Measurements from ENCODE around the gene NF2. TPM values are rescaled to one million over a fixed set of nuclear protein-coding genes. Genes with fewer than 3 reads are reported as not detected.
"Not testable (repeated sequence)": the region's sequence is repeated elsewhere in the genome, so short reads cannot be mapped to it uniquely, and the experiment has no call there.

Gene NF2
- total RNA-seq, 1 donor from 2014 or later = 110 TPM

GRCh38 chr22:29593923-29594322 lies 9.5 kb upstream of the NF2 start:
- TF ChIP-seq, protein P1, sequence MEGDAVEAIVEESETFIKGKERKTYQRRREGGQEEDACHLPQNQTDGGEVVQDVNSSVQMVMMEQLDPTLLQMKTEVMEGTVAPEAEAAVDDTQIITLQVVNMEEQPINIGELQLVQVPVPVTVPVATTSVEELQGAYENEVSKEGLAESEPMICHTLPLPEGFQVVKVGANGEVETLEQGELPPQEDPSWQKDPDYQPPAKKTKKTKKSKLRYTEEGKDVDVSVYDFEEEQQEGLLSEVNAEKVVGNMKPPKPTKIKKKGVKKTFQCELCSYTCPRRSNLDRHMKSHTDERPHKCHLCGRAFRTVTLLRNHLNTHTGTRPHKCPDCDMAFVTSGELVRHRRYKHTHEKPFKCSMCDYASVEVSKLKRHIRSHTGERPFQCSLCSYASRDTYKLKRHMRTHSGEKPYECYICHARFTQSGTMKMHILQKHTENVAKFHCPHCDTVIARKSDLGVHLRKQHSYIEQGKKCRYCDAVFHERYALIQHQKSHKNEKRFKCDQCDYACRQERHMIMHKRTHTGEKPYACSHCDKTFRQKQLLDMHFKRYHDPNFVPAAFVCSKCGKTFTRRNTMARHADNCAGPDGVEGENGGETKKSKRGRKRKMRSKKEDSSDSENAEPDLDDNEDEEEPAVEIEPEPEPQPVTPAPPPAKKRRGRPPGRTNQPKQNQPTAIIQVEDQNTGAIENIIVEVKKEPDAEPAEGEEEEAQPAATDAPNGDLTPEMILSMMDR (IDR thresholded peaks at IDR 0.05; ENCODE audit: insufficient read depth, low read length, poor library complexity, severe bottlenecking) = no peak
- Histone ChIP-seq H3K4me3 (ENCODE audit: low read depth, low read length) (no peak overlapping the region), H3K27me3 (ENCODE audit: control insufficient read depth, insufficient read depth, low read length) (no peaks in the 10 kb centered on the region), H3K36me3 (ENCODE audit: control insufficient read depth, insufficient read depth, low read length) (no peaks in the 10 kb centered on the region)
- no peak for DNase-seq (ENCODE audit: low read depth)

- DNase-seq (ENCODE audit: low read depth); H3K36me3 ChIP-seq (ENCODE audit: control insufficient read depth, insufficient read depth, low read length); H3K27me3 ChIP-seq (ENCODE audit: control insufficient read depth, insufficient read depth, low read length); H3K4me3 ChIP-seq (ENCODE audit: low read depth, low read length): not testable (repeated sequence)
Observed at GRCh38 chr22:29594447-29594846, 9.0 kb upstream of the NF2 start.

DNA sequence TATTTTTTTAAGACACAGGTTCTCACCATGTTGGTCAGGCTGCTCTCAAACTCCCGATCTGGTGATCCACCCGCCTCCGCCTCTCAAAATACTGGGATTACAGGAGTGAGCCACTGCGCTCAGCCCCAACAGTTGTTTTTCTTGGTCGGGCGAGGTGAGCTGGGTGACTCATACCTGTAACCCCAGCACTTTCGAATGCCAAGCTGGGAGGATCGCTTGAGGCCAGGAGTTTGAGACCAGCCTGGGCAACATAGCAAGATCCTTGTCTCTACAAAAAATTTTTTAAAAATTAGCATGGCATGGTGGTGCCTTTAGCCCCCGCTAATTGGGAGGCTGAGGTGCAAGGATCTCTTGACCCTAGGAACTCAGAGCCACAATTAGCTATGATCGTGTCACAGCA lies 7.0 kb upstream of the NF2 start:
- Histone ChIP-seq H3K27me3 (ENCODE audit: control insufficient read depth, insufficient read depth, low read length) (no peaks in the 10 kb centered on the region), H3K36me3 (ENCODE audit: control insufficient read depth, insufficient read depth, low read length) (no peaks in the 10 kb centered on the region), H3K4me3 (ENCODE audit: low read depth, low read length) (no peak overlapping the region)
- TF ChIP-seq, protein P1 (IDR thresholded peaks at IDR 0.05; ENCODE audit: insufficient read depth, low read length, poor library complexity, severe bottlenecking) = no peak
- no peak for DNase-seq (ENCODE audit: low read depth)

GRCh38 chr22:29597871-29598683 lies 5.4 kb upstream of the NF2 start:
- not testable (repeated sequence) for H3K36me3 ChIP-seq (ENCODE audit: control insufficient read depth, insufficient read depth, low read length); H3K4me3 ChIP-seq (ENCODE audit: low read depth, low read length); DNase-seq (ENCODE audit: low read depth); H3K27me3 ChIP-seq (ENCODE audit: control insufficient read depth, insufficient read depth, low read length)

- Histone ChIP-seq H3K27me3 (ENCODE audit: control insufficient read depth, insufficient read depth, low read length) (no peaks in the 10 kb centered on the region), H3K4me3 (ENCODE audit: low read depth, low read length) (no peak overlapping the region), H3K36me3 (ENCODE audit: control insufficient read depth, insufficient read depth, low read length) (no peaks in the 10 kb centered on the region)
- no peak for DNase-seq (ENCODE audit: low read depth)
- TF ChIP-seq, protein P1 (IDR thresholded peaks at IDR 0.05; ENCODE audit: insufficient read depth, low read length, poor library complexity, severe bottlenecking) = no peak
Observed at GRCh38 chr22:29598684-29599020, 4.8 kb upstream of the NF2 start.

GRCh38 chr22:29604076-29604360 lies 585 bp downstream of the NF2 start:
- no peaks in the 10 kb centered on the region for H3K27me3 ChIP-seq (ENCODE audit: control insufficient read depth, insufficient read depth, low read length)
- no peak for DNase-seq (ENCODE audit: low read depth)
- peak overlapping the region; percentile 97 for H3K4me3 ChIP-seq (ENCODE audit: low read depth, low read length)
- TF ChIP-seq, protein P1 (IDR thresholded peaks at IDR 0.05; ENCODE audit: insufficient read depth, low read length, poor library complexity, severe bottlenecking) = no peak
- H3K36me3 ChIP-seq (ENCODE audit: control insufficient read depth, insufficient read depth, low read length) = no peaks in the 10 kb centered on the region

DNA sequence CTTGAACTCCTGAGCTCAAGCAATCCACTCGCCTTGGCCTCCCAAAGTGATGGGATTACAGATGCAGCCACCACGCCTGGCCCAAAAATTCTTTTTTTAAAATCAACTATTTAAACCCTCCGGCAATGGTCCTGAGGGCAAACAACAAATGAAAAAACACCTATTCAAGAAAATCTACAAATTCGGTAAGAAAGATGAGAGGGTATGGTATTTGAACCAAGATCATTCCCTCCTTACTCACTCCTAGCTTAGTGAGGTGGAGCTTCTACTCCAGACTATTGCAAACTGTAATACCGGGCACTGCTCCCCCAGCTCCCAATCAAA lies 2.1 kb downstream of the NF2 start:
- Histone ChIP-seq H3K36me3 (ENCODE audit: control insufficient read depth, insufficient read depth, low read length) (no peaks in the 10 kb centered on the region), H3K27me3 (ENCODE audit: control insufficient read depth, insufficient read depth, low read length) (no peaks in the 10 kb centered on the region), H3K4me3 (ENCODE audit: low read depth, low read length) (peak overlapping the region; percentile 97)
- TF ChIP-seq, protein P1 (IDR thresholded peaks at IDR 0.05; ENCODE audit: insufficient read depth, low read length, poor library complexity, severe bottlenecking) = no peak
- DNase-seq (ENCODE audit: low read depth) = no peak
